AG20443 (cell line): ENCODE measurements around the gene SH3PXD2A.
"Not testable (repeated sequence)": the region's sequence is repeated elsewhere in the genome, so short reads cannot be mapped to it uniquely, and the experiment has no call there.

Source experiments
- DNase-seq: peaks from one replicate; pipeline ENCODE4 v3.0.0; 2012; ENCODE audit warnings: low spot score, mixed read lengths

SH3PXD2A gene

GRCh38 chr10:103620891-103621782, 234.2 kb downstream of the SH3PXD2A start:
- DNase-seq: no peak

- DNase-seq: no peak
Observed at GRCh38 chr10:103620352-103620740, 235.0 kb downstream of the SH3PXD2A start.

- DNase-seq: no peak
Observed at GRCh38 chr10:103619424-103620351, 235.7 kb downstream of the SH3PXD2A start.

- peak; percentile 88 for DNase-seq
Observed at GRCh38 chr10:103618575-103619423, 236.6 kb downstream of the SH3PXD2A start.

GRCh38 chr10:103617602-103618385, 237.6 kb downstream of the SH3PXD2A start:
- no peak for DNase-seq

- DNase-seq: peak; percentile 94
Observed at GRCh38 chr10:103616705-103617601, 238.4 kb downstream of the SH3PXD2A start.

GRCh38 chr10:103614306-103615158, 240.8 kb downstream of the SH3PXD2A start:
- DNase-seq: no peak

GRCh38 chr10:103613616-103614015, 241.8 kb downstream of the SH3PXD2A start:
- DNase-seq: no peak

- peak; percentile 79 for DNase-seq
Observed at GRCh38 chr10:103612462-103613365, 242.7 kb downstream of the SH3PXD2A start.

- no peak for DNase-seq
Observed at GRCh38 chr10:103610921-103611511, 244.4 kb downstream of the SH3PXD2A start.

- no peak for DNase-seq
Observed at GRCh38 chr10:103610083-103610472, 245.3 kb downstream of the SH3PXD2A start.

- no peak for DNase-seq
Observed at GRCh38 chr10:103609231-103610082, 245.9 kb downstream of the SH3PXD2A start.

GRCh38 chr10:103608056-103608455, 247.3 kb downstream of the SH3PXD2A start:
- not testable (repeated sequence) for DNase-seq

GRCh38 chr10:103607051-103607450, 248.3 kb downstream of the SH3PXD2A start:
- DNase-seq: not testable (repeated sequence)

GRCh38 chr10:103606097-103606438, 249.3 kb downstream of the SH3PXD2A start:
- DNase-seq: not testable (repeated sequence)

- peak; percentile 90 for DNase-seq
Observed at GRCh38 chr10:103605359-103606096, 249.8 kb downstream of the SH3PXD2A start.
